NB4 (cell line): Measurements from ENCODE around the gene SLC2A4RG.

Source experiments
- DNase-seq: peaks from one replicate; pipeline ENCODE4 v3.0.0; 2010; ENCODE audit warnings: low read depth
- H3K4me3 ChIP-seq: one replicate; pipeline ENCODE4 v1.5.1; 2011; ENCODE audit warnings: mild to moderate bottlenecking, low read depth, low read length, moderate library complexity
- MYC ChIP-seq: IDR thresholded peaks from 2 replicates; pipeline ENCODE4 v1.6.1; 2011; ENCODE audit warnings: low read depth, low read length
- POLR2A ChIP-seq: IDR thresholded peaks from 2 replicates; pipeline ENCODE4 v1.6.1; 2011; ENCODE audit warnings: mild to moderate bottlenecking; ENCODE audit not compliant: insufficient read length; ENCODE audit errors: extremely low read depth
- TF ChIP-seq, protein P1 (sequence below): IDR thresholded peaks from 2 replicates; pipeline ENCODE4 v1.6.1; 2011; ENCODE audit warnings: low read depth, low read length
- TF ChIP-seq, protein P2 (sequence below): IDR thresholded peaks from one replicate; pipeline ENCODE4 v1.5.1; 2012; ENCODE audit warnings: low read depth, low read length

Gene SLC2A4RG

DNA sequence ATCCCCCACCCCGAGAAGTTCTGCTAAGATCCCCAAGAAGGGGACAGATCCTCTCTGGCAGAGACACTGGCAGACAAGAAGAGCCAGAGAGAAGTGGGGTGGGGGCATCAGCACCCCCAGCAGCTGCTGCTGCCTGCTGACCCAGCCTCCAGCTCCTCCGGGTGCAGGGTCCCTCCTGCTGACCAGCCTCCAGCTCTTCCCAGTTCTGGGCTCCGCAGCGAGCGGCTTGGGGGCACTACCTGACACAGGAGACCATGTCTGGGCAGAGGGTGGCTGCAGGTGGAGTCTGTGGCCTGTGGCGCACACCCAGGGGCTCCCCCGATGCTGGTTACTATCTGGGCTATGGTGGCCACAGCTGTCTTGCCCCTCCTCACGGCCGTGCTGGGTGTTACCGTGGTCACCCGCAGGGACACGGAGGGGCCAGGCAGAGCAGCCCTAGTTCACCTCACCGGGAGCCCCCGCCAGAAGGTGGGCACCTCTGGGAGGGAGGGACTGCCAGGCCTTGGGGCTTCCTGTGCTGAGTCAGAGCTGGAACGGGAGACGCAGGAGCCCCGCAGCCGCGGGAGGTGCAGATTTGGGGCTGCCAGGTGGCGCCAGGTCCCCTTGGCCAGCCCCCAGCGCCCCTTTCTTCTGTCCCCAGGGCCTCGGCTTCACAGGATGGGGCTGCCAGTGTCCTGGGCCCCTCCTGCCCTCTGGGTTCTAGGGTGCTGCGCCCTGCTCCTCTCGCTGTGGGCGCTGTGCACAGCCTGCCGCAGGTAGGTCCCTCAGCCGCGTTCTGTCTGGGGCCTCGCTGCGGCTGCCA, 2.5 kb upstream of the SLC2A4RG start:
- TF ChIP-seq, protein P1, sequence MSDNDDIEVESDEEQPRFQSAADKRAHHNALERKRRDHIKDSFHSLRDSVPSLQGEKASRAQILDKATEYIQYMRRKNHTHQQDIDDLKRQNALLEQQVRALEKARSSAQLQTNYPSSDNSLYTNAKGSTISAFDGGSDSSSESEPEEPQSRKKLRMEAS = no peak
- TF ChIP-seq, protein P2, sequence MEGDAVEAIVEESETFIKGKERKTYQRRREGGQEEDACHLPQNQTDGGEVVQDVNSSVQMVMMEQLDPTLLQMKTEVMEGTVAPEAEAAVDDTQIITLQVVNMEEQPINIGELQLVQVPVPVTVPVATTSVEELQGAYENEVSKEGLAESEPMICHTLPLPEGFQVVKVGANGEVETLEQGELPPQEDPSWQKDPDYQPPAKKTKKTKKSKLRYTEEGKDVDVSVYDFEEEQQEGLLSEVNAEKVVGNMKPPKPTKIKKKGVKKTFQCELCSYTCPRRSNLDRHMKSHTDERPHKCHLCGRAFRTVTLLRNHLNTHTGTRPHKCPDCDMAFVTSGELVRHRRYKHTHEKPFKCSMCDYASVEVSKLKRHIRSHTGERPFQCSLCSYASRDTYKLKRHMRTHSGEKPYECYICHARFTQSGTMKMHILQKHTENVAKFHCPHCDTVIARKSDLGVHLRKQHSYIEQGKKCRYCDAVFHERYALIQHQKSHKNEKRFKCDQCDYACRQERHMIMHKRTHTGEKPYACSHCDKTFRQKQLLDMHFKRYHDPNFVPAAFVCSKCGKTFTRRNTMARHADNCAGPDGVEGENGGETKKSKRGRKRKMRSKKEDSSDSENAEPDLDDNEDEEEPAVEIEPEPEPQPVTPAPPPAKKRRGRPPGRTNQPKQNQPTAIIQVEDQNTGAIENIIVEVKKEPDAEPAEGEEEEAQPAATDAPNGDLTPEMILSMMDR = no peak
- TF ChIP-seq POLR2A = no peak
- no peak for TF ChIP-seq MYC
- H3K4me3 ChIP-seq = no peak overlapping the region
- no peak for DNase-seq

DNA sequence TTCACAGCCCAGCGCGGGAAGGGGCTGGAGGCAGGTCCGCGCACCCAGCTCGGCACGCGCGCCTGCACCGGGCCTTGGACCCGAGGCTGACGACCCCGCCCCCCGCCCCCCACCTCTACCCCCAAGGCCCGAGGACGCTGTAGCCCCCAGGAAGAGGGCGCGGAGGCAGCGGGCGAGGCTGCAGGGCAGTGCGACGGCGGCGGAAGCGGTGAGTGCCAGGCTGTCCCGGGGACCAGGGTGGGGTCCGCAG, 2.0 kb upstream of the SLC2A4RG start:
- no peak for DNase-seq

DNA sequence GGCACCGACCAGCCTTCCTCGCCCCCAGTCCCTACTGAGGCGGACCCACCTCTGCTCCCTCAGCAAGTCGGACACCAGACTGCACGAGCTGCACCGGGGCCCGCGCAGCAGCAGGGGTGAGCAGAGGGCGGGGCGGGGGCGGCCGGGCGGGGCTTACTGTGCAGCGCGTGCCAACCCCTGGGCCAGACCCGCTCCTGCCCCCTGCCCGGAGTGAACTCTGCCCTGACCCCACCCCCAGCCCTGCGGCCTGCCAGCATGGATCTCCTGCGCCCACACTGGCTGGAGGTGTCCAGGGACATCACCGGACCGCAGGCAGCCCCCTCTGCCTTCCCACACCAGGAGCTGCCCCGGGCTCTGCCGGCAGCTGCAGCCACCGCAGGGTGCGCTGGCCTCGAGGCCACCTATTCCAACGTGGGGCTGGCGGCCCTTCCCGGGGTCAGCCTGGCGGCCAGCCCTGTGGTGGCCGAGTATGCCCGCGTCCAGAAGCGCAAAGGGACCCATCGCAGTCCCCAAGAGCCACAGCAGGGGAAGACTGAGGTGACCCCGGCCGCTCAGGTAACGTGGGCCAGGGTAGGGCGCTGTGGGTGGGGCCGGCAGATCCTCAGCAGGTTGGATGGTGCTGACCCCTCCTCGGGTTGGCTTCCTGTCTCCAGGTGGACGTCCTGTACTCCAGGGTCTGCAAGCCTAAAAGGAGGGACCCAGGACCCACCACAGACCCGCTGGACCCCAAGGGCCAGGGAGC, 1.5 kb upstream of the SLC2A4RG start:
- no peak overlapping the region for H3K4me3 ChIP-seq
- DNase-seq = no peak
- TF ChIP-seq, protein P1 = no peak
- TF ChIP-seq POLR2A (no peak), MYC (no peak)
- TF ChIP-seq, protein P2 = no peak

More for the DNA sequence above, 2.0 kb upstream of the SLC2A4RG start:
- TF ChIP-seq POLR2A (no peak), MYC (no peak)
- TF ChIP-seq, protein P1 = no peak
- TF ChIP-seq, protein P2 = no peak
- H3K4me3 ChIP-seq = no peak overlapping the region

DNA sequence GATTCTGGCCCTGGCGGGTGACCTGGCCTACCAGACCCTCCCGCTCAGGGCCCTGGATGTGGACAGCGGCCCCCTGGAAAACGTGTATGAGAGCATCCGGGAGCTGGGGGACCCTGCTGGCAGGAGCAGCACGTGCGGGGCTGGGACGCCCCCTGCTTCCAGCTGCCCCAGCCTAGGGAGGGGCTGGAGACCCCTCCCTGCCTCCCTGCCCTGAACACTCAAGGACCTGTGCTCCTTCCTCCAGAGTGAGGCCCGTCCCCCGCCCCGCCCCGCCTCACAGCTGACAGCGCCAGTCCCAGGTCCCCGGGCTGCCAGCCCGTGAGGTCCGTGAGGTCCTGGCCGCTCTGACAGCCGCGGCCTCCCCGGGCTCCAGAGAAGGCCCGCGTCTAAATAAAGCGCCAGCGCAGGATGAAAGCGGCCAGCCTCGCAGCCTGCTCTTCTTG, 868 bp upstream of the SLC2A4RG start:
- DNase-seq = no peak
- TF ChIP-seq MYC (no peak), POLR2A (no peak)
- TF ChIP-seq, protein P1 = no peak
- TF ChIP-seq, protein P2 = no peak
- H3K4me3 ChIP-seq = no peak overlapping the region

DNA sequence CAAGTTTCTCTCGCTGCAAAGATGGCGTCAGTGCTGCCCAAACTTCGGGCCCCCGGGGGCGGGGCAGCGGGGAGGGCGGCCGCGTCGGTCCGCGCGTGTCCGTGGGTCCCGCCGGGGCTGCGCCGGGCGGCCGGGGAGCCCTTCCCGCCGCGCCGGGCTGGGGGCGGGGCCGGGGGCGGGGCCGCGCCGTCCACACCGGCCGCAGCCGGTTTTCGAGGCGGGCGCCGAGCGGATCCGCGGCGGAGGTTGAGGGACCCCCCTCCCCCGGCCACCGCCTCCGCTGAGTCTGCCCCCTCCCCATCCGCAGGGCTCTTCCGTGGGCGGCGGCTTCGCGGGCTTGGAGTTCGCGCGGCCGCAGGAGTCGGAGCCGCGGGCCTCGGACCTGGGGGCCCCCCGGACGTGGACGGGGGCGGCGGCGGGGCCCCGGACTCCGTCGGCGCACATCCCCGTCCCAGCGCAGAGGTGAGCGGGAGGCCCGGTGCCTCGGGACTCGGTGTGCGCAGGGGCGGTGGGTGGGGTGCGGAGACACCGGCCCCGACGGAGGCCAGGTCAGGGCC, 572 bp downstream of the SLC2A4RG start:
- peak overlapping the region; percentile 74 for H3K4me3 ChIP-seq
- peak; percentile 76 for DNase-seq
- TF ChIP-seq, protein P1 = 0 out of 2 replicates have a peak, but pooled peaks have one; percentile 4
- TF ChIP-seq MYC = no peak
